Stimulated activated CD8-positive, alpha-beta memory T cell treated with anti-CD3 and anti-CD28 coated beads, Interleukin-2, amount 100 ng/mL, for 48 hours (primary cell): ENCODE results near the gene MID1.
"Not testable (repeated sequence)": the region's sequence is repeated elsewhere in the genome, so short reads cannot be mapped to it uniquely, and the experiment has no call there.

Source experiments
- DNase-seq, 2 donors: peaks; one replicate each; pipeline ENCODE4 v3.0.0-alpha.2; 2020; ENCODE audit warnings: low read depth in 2 of 2

MID1 gene

GRCh38 chrX:10617186-10617998 lies 3.0 kb downstream of the MID1 start:
- DNase-seq: no peak

DNA sequence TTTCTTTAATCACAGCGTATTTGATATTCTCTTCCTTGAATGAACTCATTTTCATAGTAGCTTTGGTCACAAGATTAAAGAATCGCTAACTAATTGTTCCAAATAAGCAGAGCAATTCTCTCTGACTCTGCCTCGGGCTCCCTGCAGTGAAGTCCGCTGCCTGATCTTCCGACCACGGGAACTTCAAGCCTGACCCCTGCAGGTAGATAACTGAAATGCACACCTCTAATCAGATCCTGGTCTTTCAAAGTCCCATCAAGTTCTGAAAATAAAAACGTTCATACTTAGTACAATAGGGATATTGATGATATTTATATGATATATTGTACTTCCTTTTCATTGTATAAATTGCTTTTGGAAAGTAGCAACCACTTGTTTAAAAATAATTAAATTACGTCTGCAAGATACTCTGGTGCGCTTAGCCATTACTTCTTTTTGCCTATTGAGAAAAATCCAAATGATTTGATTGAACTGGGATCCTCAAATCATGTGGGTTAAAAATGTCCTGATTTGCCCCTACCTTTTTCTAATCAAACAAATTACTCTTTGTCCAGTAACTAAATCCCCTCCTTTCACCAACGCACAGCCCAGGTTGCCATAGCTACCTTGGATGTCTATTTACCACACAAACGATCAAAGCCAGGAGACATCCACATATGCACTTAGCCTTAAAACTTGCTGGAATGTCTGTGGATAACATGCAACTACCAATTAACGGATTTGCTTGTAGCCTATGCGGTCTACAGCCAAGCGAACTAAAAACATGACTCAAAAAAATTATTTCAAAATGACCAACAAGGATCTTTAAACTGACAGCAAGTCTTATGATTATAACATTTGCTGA lies 4.2 kb downstream of the MID1 start:
- DNase-seq: no peak

- no peak for DNase-seq
Measured at GRCh38 chrX:10612215-10612614, 8.2 kb downstream of the MID1 start.

DNA sequence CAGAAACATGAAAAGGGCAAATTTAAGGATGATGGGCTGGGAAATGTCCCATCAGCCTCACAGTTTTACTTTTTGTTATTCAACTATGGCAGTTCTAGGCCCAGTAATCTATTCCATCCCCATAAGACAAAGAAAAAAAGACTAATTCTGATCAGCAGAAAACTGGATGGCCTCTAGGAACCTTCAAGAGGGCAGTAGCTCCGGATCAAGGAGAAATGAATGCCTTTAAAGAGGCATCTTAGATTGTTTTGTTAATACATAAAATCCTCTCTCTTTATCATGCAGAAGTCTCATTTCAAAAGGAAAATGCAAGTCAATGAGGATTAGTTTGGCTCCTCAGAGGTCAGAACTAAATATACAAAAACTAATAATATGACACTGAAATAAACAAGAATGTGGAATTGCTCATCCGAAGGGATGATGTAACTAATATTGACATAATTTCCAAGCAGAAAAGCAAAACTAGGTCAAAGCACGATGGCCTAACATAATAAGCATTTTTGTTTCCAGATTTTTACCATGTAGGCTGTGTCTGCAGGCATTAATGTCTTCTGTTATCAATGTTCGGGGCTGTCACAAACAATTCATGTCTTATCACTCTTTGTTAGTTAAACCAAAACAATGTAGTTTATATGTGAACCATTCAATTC lies 8.8 kb downstream of the MID1 start:
- no peak for DNase-seq

- no peak for DNase-seq
Measured at GRCh38 chrX:10608099-10608498, 12.3 kb downstream of the MID1 start.

GRCh38 chrX:10607233-10607632 lies 13.2 kb downstream of the MID1 start:
- DNase-seq: no peak

- no peak for DNase-seq
Measured at GRCh38 chrX:10603612-10604011, 16.8 kb downstream of the MID1 start.

DNA sequence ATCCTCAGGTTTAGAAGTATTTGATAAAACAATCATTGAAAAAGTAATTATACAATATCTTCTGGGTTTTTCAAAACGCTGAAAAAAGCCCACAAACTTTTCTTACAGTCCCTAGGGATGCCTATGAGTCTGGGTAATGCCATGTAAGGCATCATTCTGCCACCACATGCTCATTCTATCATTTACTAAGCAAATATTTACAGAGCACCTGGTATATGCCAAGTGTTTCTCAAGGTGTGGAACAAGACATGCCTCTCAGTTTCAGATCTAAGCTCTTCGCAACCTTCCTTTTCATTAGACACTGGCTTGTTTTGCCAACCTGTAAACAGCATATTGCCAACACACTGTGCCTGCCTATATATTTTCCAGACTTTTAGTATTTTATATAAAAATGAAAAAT lies 17.7 kb downstream of the MID1 start:
- DNase-seq: no peak

- no peak for DNase-seq
Measured at GRCh38 chrX:10600479-10600878, 19.9 kb downstream of the MID1 start.

DNA sequence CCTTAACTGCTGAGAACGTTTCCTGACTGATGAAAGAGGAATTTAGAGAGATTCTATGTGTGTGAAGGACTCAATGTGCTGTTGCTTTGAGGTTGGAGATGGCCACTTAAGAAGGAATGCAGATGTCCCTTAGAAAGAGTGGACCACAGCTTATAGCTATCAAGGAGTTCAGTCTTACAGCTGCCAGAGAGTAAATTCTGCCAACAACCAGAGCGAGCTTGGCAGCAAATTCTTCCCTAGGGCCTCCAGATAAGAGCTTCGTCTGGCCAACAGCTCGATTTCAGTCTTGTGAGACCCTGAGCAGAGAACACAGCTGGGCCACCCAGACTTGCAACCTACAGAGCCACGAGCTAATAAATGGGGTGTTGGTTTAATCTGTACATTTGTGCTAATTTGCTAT lies 21.8 kb downstream of the MID1 start:
- DNase-seq: no peak

DNA sequence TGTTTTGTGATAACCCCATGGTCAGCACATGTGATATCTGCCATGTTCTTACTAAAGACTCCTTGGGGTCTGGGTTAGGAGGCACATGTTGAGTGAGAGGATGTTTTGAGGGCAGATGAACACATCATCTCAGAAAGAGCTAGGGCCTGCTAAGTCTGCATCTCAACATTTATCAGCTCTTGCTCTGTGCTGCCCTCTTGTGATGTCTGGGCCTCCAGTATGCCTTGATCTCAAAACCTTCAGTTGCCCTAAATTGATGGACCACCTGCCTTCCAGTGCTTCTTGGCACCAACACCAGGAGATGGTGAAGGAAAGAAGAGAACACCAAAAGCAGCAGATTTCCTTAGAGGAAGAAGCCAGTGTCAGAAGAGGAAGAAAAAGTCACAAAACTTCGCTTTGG lies 22.5 kb downstream of the MID1 start:
- DNase-seq: no peak

DNA sequence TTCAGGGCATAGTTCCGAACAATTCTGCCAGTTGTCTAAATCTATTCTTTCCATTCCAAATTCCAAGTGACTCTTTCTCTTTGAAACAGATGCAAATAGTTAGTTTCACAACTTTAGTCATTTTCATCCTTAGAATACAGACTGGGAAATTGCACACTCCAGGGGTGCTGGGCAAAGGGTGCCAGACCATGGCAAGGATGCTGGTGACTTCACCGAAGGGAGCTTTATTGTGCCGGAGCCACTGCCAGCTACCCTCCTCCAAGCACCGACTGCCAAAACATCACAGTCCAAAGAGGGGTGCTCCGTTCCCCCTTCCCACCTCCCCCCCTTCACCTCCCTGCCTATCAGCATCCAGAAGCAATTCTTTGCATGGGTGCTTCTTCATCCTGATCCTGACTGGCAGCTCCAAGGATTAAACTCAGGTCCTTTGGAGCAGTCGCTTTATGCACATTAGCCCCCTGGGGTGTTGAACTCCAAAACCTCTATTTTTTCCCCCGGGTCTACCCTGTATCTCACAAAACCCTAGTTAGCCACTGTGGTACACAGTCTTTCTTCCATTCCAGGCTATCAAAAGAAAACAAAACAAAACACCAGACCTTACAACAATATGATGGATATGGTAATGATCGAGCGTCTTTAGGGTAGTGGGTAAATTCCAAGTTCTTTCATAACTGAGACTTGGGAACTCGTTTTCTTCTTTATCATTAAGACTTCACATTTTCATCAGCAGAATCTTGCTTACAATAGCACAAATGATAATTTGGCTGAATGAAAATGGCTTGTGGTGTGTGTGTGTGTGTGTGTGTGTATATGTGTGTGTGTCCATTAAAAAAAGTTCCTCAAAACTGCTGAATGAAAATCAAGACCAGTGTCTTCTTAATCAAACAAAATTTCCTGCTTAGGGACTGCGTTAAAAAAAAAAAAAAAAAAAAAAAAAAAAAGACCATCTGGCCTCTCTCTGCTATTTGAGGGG lies 28.7 kb downstream of the MID1 start:
- DNase-seq: no peak

DNA sequence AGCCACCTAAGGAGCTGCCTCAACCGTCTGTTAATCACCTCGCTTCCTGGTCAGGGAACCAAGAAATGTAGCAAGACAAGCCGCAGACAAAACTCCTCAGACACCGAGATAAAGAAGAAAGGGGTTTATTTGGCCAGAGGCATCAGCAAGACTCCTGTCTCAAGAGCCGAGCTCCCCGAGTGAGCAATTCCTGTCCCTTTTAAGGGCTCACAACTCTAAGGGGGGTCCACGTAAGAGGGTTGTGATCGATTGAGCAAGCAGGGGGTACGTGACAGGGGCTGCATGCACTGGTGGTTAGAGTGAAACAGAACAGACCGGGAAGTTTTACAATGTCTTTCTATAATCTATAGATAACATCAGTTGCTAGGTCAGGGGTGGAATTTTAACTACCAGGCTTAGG lies 30.6 kb downstream of the MID1 start:
- DNase-seq: not testable (repeated sequence)

GRCh38 chrX:10589098-10589497 lies 31.3 kb downstream of the MID1 start:
- no peak for DNase-seq

GRCh38 chrX:10584882-10585281 lies 35.5 kb downstream of the MID1 start:
- not testable (repeated sequence) for DNase-seq

GRCh38 chrX:10582945-10583344 lies 37.4 kb downstream of the MID1 start:
- DNase-seq: no peak

DNA sequence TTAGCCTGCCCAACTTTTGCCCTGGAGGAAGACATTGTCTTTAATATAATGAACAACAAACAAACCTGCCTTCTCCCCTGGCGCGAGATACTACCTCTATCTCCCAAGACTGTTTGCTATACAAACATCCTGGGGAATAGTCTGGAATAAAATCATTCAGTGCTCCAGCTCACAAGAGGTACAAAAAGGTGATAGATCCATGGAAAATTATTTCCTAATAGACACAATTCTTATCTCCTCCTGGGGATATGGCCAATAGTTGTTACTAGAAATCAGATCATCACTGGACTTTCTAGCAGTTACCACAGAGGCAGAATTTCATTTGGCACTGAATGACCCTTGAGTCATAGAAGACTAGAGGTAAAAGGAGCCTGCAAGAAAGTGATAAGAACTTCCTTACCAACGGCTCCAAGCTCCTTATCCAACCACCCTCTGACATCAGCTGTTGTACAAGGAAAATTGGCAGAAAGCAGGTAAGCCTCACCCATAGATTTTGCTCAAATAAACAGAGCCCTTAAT lies 38.1 kb downstream of the MID1 start:
- DNase-seq: no peak

GRCh38 chrX:10579112-10580011 lies 41.0 kb downstream of the MID1 start:
- DNase-seq: no peak

- no peak for DNase-seq
Measured at GRCh38 chrX:10578527-10578926, 41.9 kb downstream of the MID1 start.

DNA sequence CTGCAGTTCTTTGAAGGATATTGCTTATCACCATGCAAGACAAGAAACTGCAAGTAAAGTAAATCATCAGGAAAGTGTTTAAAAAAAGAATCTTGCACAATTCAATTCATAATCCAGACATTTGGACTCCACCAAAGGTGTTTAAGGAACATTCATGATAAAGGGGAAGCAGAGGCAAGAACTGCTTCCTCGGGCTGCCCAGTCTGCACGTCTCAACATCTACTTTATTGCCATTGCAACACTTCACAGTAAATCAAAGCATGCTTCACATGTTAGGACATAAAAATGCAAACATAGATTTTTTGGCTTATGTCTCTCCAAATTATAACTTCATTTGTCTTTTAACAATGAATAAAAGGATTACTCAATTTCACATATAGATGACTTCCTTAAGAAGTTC lies 42.5 kb downstream of the MID1 start:
- no peak for DNase-seq
